Measurements from ENCODE around the gene TTYH2. TPM values are rescaled to one million over a fixed set of nuclear protein-coding genes. Genes with fewer than 3 reads are reported as not detected.

Gene TTYH2
- total and polyA plus RNA-seq, 2 donors (not counting 1 experiment from before 2014, with no cell fraction given): 3.0 to 3.1 TPM

GRCh38 chr17:74245871-74246270 is 32.5 kb downstream of the TTYH2 start:
- H3K9ac ChIP-seq (ENCODE audit: low read length): no peak overlapping the region
- POLR2A ChIA-PET: no interaction called here
- H3K9me3 ChIP-seq (ENCODE audit: control extremely low read depth in 1 of 3, control insufficient read depth in 2 of 3, insufficient read depth in 1 of 3, low read length in 2 of 3): no peaks in the 10 kb centered on the region
- no peak overlapping the region for H3K27ac ChIP-seq (ENCODE audit: low read length in 2 of 2)
- Mint-ChIP-seq H3K4me1 (no peaks in the 10 kb centered on the region), H3K4me3 (no peak overlapping the region), H3K9me3 (ENCODE audit: insufficient read depth) (no peaks in the 10 kb centered on the region), H3K27me3 (no peaks in the 10 kb centered on the region), H3K27ac (no peak overlapping the region)
- H3K79me2 ChIP-seq (ENCODE audit: control insufficient read depth, insufficient read depth, low read length): no peaks in the 10 kb centered on the region
- no peak overlapping the region for H3K4me3 ChIP-seq (ENCODE audit: control extremely low read depth in 1 of 5, extremely low read depth in 1 of 5, insufficient read depth in 1 of 5, low read depth in 2 of 5, low read length in 4 of 5)
- H3K4me1 ChIP-seq (ENCODE audit: control insufficient read depth in 2 of 2, insufficient read depth in 2 of 2, low read length in 2 of 2): no peaks in the 10 kb centered on the region
- TF ChIP-seq CTCF (IDR thresholded peaks at IDR 0.05): no peak
- no peak for TF ChIP-seq EZH2 (IDR thresholded peaks at IDR 0.05; ENCODE audit: borderline replicate concordance, insufficient read depth, low read depth, low read length, poor library complexity, severe bottlenecking)
- CTCF ChIA-PET: no interaction called here
- 42% methylated on average over 4 of the region's 5 CpGs for WGBS (ENCODE audit: insufficient coverage)
- H4K20me1 ChIP-seq (ENCODE audit: control insufficient read depth, insufficient read depth, low read length, poor library complexity, severe bottlenecking): no peaks in the 10 kb centered on the region
- H3K27me3 ChIP-seq (replicated peaks in 1 of 4; ENCODE audit: control extremely low read depth in 1 of 4, control insufficient read depth in 3 of 4, insufficient read depth in 4 of 4, low read length in 3 of 4): peaks cover 0 to 2% (median 0%) of the 10 kb centered on the region in 4 experiments
- no peak overlapping the region for H3K4me2 ChIP-seq (replicated peaks; ENCODE audit: low read depth, low read length, poor library complexity, severe bottlenecking)
- ATAC-seq (ENCODE audit: low read depth) (no peak), DNase-seq (no peak)
- intact Hi-C loops (cut with micrococcal nuclease): no loop called here
- no peak overlapping the region for H2AFZ ChIP-seq (ENCODE audit: insufficient read depth, low read depth, low read length, poor library complexity, severe bottlenecking)
- H3K36me3 ChIP-seq (replicated peaks in 1 of 2; ENCODE audit: control extremely low read depth in 1 of 2, control insufficient read depth in 1 of 2, extremely low read depth in 1 of 2, insufficient read depth in 2 of 2, low read length in 1 of 2): no peaks in the 10 kb centered on the region

GRCh38 chr17:74249590-74250270 is 36.4 kb downstream of the TTYH2 start:
- DNase-seq (no peak), ATAC-seq (ENCODE audit: low read depth) (no peak)
- H3K36me3 ChIP-seq (replicated peaks in 1 of 2; ENCODE audit: control extremely low read depth in 1 of 2, control insufficient read depth in 1 of 2, extremely low read depth in 1 of 2, insufficient read depth in 2 of 2, low read length in 1 of 2): no peaks in the 10 kb centered on the region
- H3K4me3 ChIP-seq (ENCODE audit: control extremely low read depth in 1 of 5, extremely low read depth in 1 of 5, insufficient read depth in 1 of 5, low read depth in 2 of 5, low read length in 4 of 5): no peak overlapping the region
- H3K9me3 Mint-ChIP-seq (ENCODE audit: insufficient read depth): no peaks in the 10 kb centered on the region
- CTCF ChIA-PET: no interaction called here
- H3K4me2 ChIP-seq (replicated peaks; ENCODE audit: low read depth, low read length, poor library complexity, severe bottlenecking): no peak overlapping the region
- WGBS (ENCODE audit: insufficient coverage): 35% methylated on average over 15 of the region's 17 CpGs
- no peak overlapping the region for H3K4me3 Mint-ChIP-seq
- POLR2A ChIA-PET: no interaction called here
- H3K4me1 ChIP-seq (ENCODE audit: control insufficient read depth in 2 of 2, insufficient read depth in 2 of 2, low read length in 2 of 2): no peaks in the 10 kb centered on the region
- H3K27ac Mint-ChIP-seq: no peak overlapping the region
- H4K20me1 ChIP-seq (ENCODE audit: control insufficient read depth, insufficient read depth, low read length, poor library complexity, severe bottlenecking): no peaks in the 10 kb centered on the region
- intact Hi-C loops (cut with micrococcal nuclease): no loop called here
- H3K27me3 Mint-ChIP-seq: no peaks in the 10 kb centered on the region
- H3K27me3 ChIP-seq (replicated peaks in 1 of 4; ENCODE audit: control extremely low read depth in 1 of 4, control insufficient read depth in 3 of 4, insufficient read depth in 4 of 4, low read length in 3 of 4): peaks cover 0 to 2% (median 0%) of the 10 kb centered on the region in 4 experiments
- no peaks in the 10 kb centered on the region for H3K79me2 ChIP-seq (ENCODE audit: control insufficient read depth, insufficient read depth, low read length)
- TF ChIP-seq EZH2 (IDR thresholded peaks at IDR 0.05; ENCODE audit: borderline replicate concordance, insufficient read depth, low read depth, low read length, poor library complexity, severe bottlenecking) (no peak), CTCF (IDR thresholded peaks at IDR 0.05) (no peak)
- no peaks in the 10 kb centered on the region for H3K9me3 ChIP-seq (ENCODE audit: control extremely low read depth in 1 of 3, control insufficient read depth in 2 of 3, insufficient read depth in 1 of 3, low read length in 2 of 3)
- no peak overlapping the region for H3K9ac ChIP-seq (ENCODE audit: low read length)
- no peaks in the 10 kb centered on the region for H3K4me1 Mint-ChIP-seq
- H3K27ac ChIP-seq (ENCODE audit: low read length in 2 of 2): no peak overlapping the region
- no peak overlapping the region for H2AFZ ChIP-seq (ENCODE audit: insufficient read depth, low read depth, low read length, poor library complexity, severe bottlenecking)
